Mesendoderm (in vitro differentiated cells): ENCODE results near the gene HS3ST6.

Experiments used
- DNase-seq: peaks from one replicate; pipeline ENCODE4 v3.0.0; 2013
- H2AK5ac ChIP-seq: 2 replicates; pipeline ENCODE4 v1.6.1; 2013; ENCODE audit warnings: low read length, inconsistent platforms
- H2BK120ac ChIP-seq: 2 replicates; pipeline ENCODE4 v1.6.1; 2013; ENCODE audit warnings: low read depth, mild to moderate bottlenecking, low read length, moderate library complexity, mixed read lengths
- H2BK15ac ChIP-seq: replicated peaks from 2 replicates; pipeline ENCODE4 v1.6.1; 2013; ENCODE audit warnings: low read depth, mild to moderate bottlenecking, moderate library complexity
- H2BK5ac ChIP-seq: 2 replicates; pipeline ENCODE4 v1.6.1; 2013; ENCODE audit warnings: low read length, inconsistent platforms
- H3K18ac ChIP-seq: 2 replicates; pipeline ENCODE4 v1.6.1; 2013; ENCODE audit warnings: mild to moderate bottlenecking, low read length, mixed read lengths
- H3K23ac ChIP-seq: one replicate; pipeline ENCODE4 v1.6.1; 2013; ENCODE audit warnings: low read length
- H3K27ac ChIP-seq: 2 replicates; pipeline ENCODE4 v1.5.1; 2013; ENCODE audit warnings: low read depth, mild to moderate bottlenecking, inconsistent platforms, low read length, moderate library complexity
- H3K27me3 ChIP-seq: 2 replicates; pipeline ENCODE4 v1.6.1; 2013; ENCODE audit warnings: low read length, control low read depth, mild to moderate bottlenecking, inconsistent platforms; ENCODE audit not compliant: insufficient read depth, poor library complexity
- H3K36me3 ChIP-seq: 2 replicates; pipeline ENCODE4 v1.6.1; 2013; ENCODE audit warnings: low read length, inconsistent platforms; ENCODE audit not compliant: control insufficient read depth, insufficient read depth
- H3K4ac ChIP-seq: one replicate; pipeline ENCODE4 v1.6.1; 2013; ENCODE audit warnings: low read depth, mild to moderate bottlenecking, low read length, moderate library complexity
- H3K4me1 ChIP-seq: 2 replicates; pipeline ENCODE4 v1.6.1; 2013; ENCODE audit warnings: low read depth, low read length, inconsistent platforms; ENCODE audit not compliant: control insufficient read depth
- H3K4me2 ChIP-seq: 2 replicates; pipeline ENCODE4 v1.6.1; 2013; ENCODE audit warnings: low read length
- H3K4me3 ChIP-seq: 2 replicates; pipeline ENCODE4 v1.5.1; 2013; ENCODE audit warnings: mild to moderate bottlenecking, low read length
- H3K56ac ChIP-seq: one replicate; pipeline ENCODE4 v1.6.1; 2013; ENCODE audit warnings: low read length
- H3K79me1 ChIP-seq: 2 replicates; pipeline ENCODE4 v1.6.1; 2013; ENCODE audit warnings: low read length, inconsistent platforms
- H3K79me2 ChIP-seq: 2 replicates; pipeline ENCODE4 v1.6.1; 2013; ENCODE audit warnings: mild to moderate bottlenecking, low read length; ENCODE audit not compliant: control insufficient read depth, insufficient read depth
- H3K9ac ChIP-seq: 2 replicates; pipeline ENCODE4 v1.6.1; 2013; ENCODE audit warnings: low read length, inconsistent platforms
- H4K5ac ChIP-seq: one replicate; pipeline ENCODE4 v1.6.1; 2013; ENCODE audit warnings: low read length
- H4K8ac ChIP-seq: one replicate; pipeline ENCODE4 v1.6.1; 2013; ENCODE audit warnings: low read depth, mild to moderate bottlenecking, control low read depth, low read length, moderate library complexity
- WGBS: extraction: QIAGEN DNeasy Blood & Tissue Kit; methylation state at CpG from one replicate; pipeline ENCODE4 v1.1.7; 2013; ENCODE audit warnings: low lambda C conversion rate, missing lambda C conversion rate; ENCODE audit not compliant: insufficient coverage; ENCODE audit errors: extremely low coverage; 5-methylcytosine and 5-hydroxymethylcytosine counted together

Gene HS3ST6

GRCh38 chr16:1914084-1914608, 4.1 kb downstream of the HS3ST6 start:
- Histone ChIP-seq H3K36me3 (no peaks in the 10 kb centered on the region), H3K4me1 (no peaks in the 10 kb centered on the region), H3K9ac (no peak overlapping the region), H2BK120ac (no peak overlapping the region), H3K4me3 (no peak overlapping the region), H3K56ac (no peak overlapping the region), H2BK5ac (no peak overlapping the region), H3K18ac (no peak overlapping the region), H3K27me3 (peaks cover 21% of the 10 kb centered on the region), H2AK5ac (no peak overlapping the region), H2BK15ac (no peak overlapping the region), H3K79me2 (no peaks in the 10 kb centered on the region), H4K8ac (no peak overlapping the region), H3K4ac (no peak overlapping the region), H3K79me1 (no peaks in the 10 kb centered on the region), H3K4me2 (no peak overlapping the region), H4K5ac (no peak overlapping the region), H3K23ac (no peak overlapping the region), H3K27ac (no peak overlapping the region)
- no peak for DNase-seq
- no CpG with 5 or more reads among the region's 15 CpGs for WGBS

- no peak for DNase-seq
- no peak overlapping the region for H2BK120ac ChIP-seq
These were observed 4.7 kb downstream of the HS3ST6 start for GRCh38 chr16:1913327-1914083.

GRCh38 chr16:1912215-1912543, 6.0 kb downstream of the HS3ST6 start:
- Histone ChIP-seq H2BK5ac (no peak overlapping the region), H2BK120ac (no peak overlapping the region), H3K79me2 (no peaks in the 10 kb centered on the region), H3K4ac (no peak overlapping the region), H2AK5ac (no peak overlapping the region), H3K56ac (no peak overlapping the region), H4K5ac (no peak overlapping the region), H3K79me1 (no peaks in the 10 kb centered on the region), H4K8ac (no peak overlapping the region), H3K27me3 (peaks cover 4% of the 10 kb centered on the region), H2BK15ac (no peak overlapping the region), H3K4me2 (no peak overlapping the region), H3K36me3 (no peaks in the 10 kb centered on the region), H3K18ac (no peak overlapping the region), H3K9ac (no peak overlapping the region), H3K23ac (no peak overlapping the region), H3K4me1 (no peaks in the 10 kb centered on the region), H3K27ac (no peak overlapping the region), H3K4me3 (no peak overlapping the region)
- DNase-seq, result no peak
- no CpG with 5 or more reads among the region's 17 CpGs for WGBS

More at GRCh38 chr16:1913327-1914083, 4.7 kb downstream of the HS3ST6 start:
- no peak overlapping the region for H2BK15ac ChIP-seq
- no peak overlapping the region for H4K5ac ChIP-seq
- no peak overlapping the region for H3K56ac ChIP-seq
- no peak overlapping the region for H3K4ac ChIP-seq
- H2AK5ac ChIP-seq, result no peak overlapping the region
- no peak overlapping the region for H3K18ac ChIP-seq
- no peak overlapping the region for H3K27ac ChIP-seq
- no peak overlapping the region for H3K23ac ChIP-seq
- no CpG with 5 or more reads among the region's 21 CpGs for WGBS
- no peak overlapping the region for H2BK5ac ChIP-seq
- no peaks in the 10 kb centered on the region for H3K79me1 ChIP-seq
- no peak overlapping the region for H3K9ac ChIP-seq
- peaks cover 14% of the 10 kb centered on the region for H3K27me3 ChIP-seq
- H3K4me3 ChIP-seq, result no peak overlapping the region
- H3K4me2 ChIP-seq, result no peak overlapping the region
- H4K8ac ChIP-seq, result no peak overlapping the region
- H3K79me2 ChIP-seq, result no peaks in the 10 kb centered on the region
- no peaks in the 10 kb centered on the region for H3K36me3 ChIP-seq
- no peaks in the 10 kb centered on the region for H3K4me1 ChIP-seq

- Histone ChIP-seq H2BK5ac (no peak overlapping the region), H3K4me3 (no peak overlapping the region), H4K5ac (no peak overlapping the region), H4K8ac (no peak overlapping the region), H3K79me1 (no peaks in the 10 kb centered on the region), H3K18ac (no peak overlapping the region), H3K56ac (no peak overlapping the region), H3K9ac (no peak overlapping the region), H3K4me2 (no peak overlapping the region), H2AK5ac (no peak overlapping the region), H3K23ac (no peak overlapping the region), H3K27me3 (peaks cover under 1% of the 10 kb centered on the region), H3K79me2 (no peaks in the 10 kb centered on the region), H3K4me1 (no peaks in the 10 kb centered on the region), H2BK120ac (no peak overlapping the region), H3K36me3 (no peaks in the 10 kb centered on the region), H3K4ac (no peak overlapping the region), H3K27ac (no peak overlapping the region), H2BK15ac (no peak overlapping the region)
- DNase-seq, result no peak
- WGBS, result no CpG with 5 or more reads among the region's 59 CpGs
These were observed 6.6 kb downstream of the HS3ST6 start for GRCh38 chr16:1911467-1912214.

GRCh38 chr16:1909561-1910231, 8.5 kb downstream of the HS3ST6 start:
- Histone ChIP-seq H3K18ac (no peak overlapping the region), H2BK15ac (no peak overlapping the region), H4K5ac (no peak overlapping the region), H3K4me1 (no peaks in the 10 kb centered on the region), H3K27me3 (no peaks in the 10 kb centered on the region), H3K56ac (no peak overlapping the region), H3K27ac (no peak overlapping the region), H2BK120ac (no peak overlapping the region), H3K9ac (no peak overlapping the region), H3K79me2 (no peaks in the 10 kb centered on the region), H2BK5ac (no peak overlapping the region), H3K79me1 (no peaks in the 10 kb centered on the region), H3K4ac (no peak overlapping the region), H4K8ac (no peak overlapping the region), H2AK5ac (no peak overlapping the region), H3K36me3 (no peaks in the 10 kb centered on the region), H3K4me2 (no peak overlapping the region), H3K23ac (no peak overlapping the region), H3K4me3 (no peak overlapping the region)
- DNase-seq, result no peak
- WGBS, result no CpG with 5 or more reads among the region's 18 CpGs
